HCT116 (cell line): ENCODE data around the gene ANGPT4. TPM values are rescaled to one million over a fixed set of nuclear protein-coding genes. Genes with fewer than 3 reads are reported as not detected.

Source experiments
- ATAC-seq: fragments of 200-7000 bp; cut with Tn5 transposase; 2 replicates; pipeline ENCODE4 v1.9.1; 2020; ENCODE audit warnings: mild to moderate bottlenecking, moderate library complexity
- BruUV-seq: library from RNA; stranded (reverse); fragments of 400-500 nt; replicated peaks from 2 replicates; lab custom pipeline; 2021; lab: Mats Ljungman, UMichigan
- CTCF ChIA-PET: fragments of 300-600 bp; sonication (Branson Sonifier 250); formaldehyde crosslinking; loops from one replicate; lab custom pipeline; 2021; ENCODE audit warnings: antibody characterized with exemption; lab: Charles Lee
- POLR2A ChIA-PET: fragments of 300-600, 350-600 bp; sonication (Branson Sonifier 250); formaldehyde crosslinking; loops from one replicate; lab custom pipeline; 2021; ENCODE audit warnings: antibody characterized with exemption; lab: Charles Lee
- RAD21 ChIA-PET, 2 experiments: fragments of 300-600 bp; sonication (Branson Sonifier 250); formaldehyde crosslinking; loops; one replicate each; lab custom pipeline; 2023; ENCODE audit warnings: low total read pairs in 2 of 2; ENCODE audit not compliant: uncharacterized antibody in 2 of 2, unreplicated experiment in 2 of 2, low non-redundant PET in 1 of 2; lab: Charles Lee
- DNase-seq: peaks from one replicate; pipeline ENCODE4 v3.0.0-alpha.2; 2010; ENCODE audit warnings: low read depth, low spot score
- H2AFZ ChIP-seq: fragments of 200-600 bp; shearing (Covaris generic), sonication (generic); 2 replicates; pipeline ENCODE4 v1.6.1; 2017; ENCODE audit warnings: low read depth, mixed run types, mixed read lengths, antibody characterized with exemption, low read length; ENCODE audit not compliant: poor library complexity, severe bottlenecking
- H3K27ac ChIP-seq: 2 replicates; pipeline ENCODE4 v1.5.1; 2012; ENCODE audit warnings: low read depth, low read length
- H3K27me3 ChIP-seq: fragments of 200-600 bp; sonication (generic); 2 replicates; pipeline ENCODE4 v1.6.1; 2016; ENCODE audit warnings: mixed run types, low read length, mixed read lengths; ENCODE audit not compliant: insufficient read depth
- H3K36me3 ChIP-seq, 2 experiments: fragments of 200-500 bp in 1 of 2; fragments of 200-600 bp in 1 of 2; sonication (Bioruptor generic) in 1 of 2; sonication (generic) in 1 of 2; 2 replicates each; pipeline versions ENCODE4 v1.5.1 to v1.6.1; 2014 to 2016; ENCODE audit warnings: low read length in 2 of 2, inconsistent platforms in 1 of 2, mixed read lengths in 1 of 2, mixed run types in 1 of 2; ENCODE audit not compliant: insufficient read depth in 2 of 2, control insufficient read depth in 1 of 2
- H3K4me1 ChIP-seq, 2 experiments: fragments of 200-600 bp in 1 of 2; sonication (generic) in 1 of 2; 2 replicates each; pipeline versions ENCODE4 v1.5.1 to v1.6.1; 2012 to 2017; ENCODE audit warnings: low read length in 2 of 2, inconsistent platforms in 1 of 2, mild to moderate bottlenecking in 1 of 2, mixed read lengths in 1 of 2, mixed run types in 1 of 2, moderate library complexity in 1 of 2; ENCODE audit not compliant: insufficient read depth in 2 of 2, control insufficient read depth in 1 of 2
- H3K4me2 ChIP-seq: fragments of 200-600 bp; sonication (generic); 2 replicates; pipeline ENCODE4 v1.6.1; 2017; ENCODE audit warnings: mixed run types, low read length, mixed read lengths
- H3K4me3 ChIP-seq, 2 experiments: fragments of 200-600 bp in 1 of 2; sonication (generic) in 1 of 2; replicated peaks in 1 of 2; 2 replicates each; pipeline ENCODE4 v1.5.1; 2011 to 2016; ENCODE audit warnings: low read length in 2 of 2, control low read depth in 1 of 2, low read depth in 1 of 2, mild to moderate bottlenecking in 1 of 2, mixed read lengths in 1 of 2, mixed run types in 1 of 2
- H3K79me2 ChIP-seq: fragments of 200-600 bp; sonication (generic); 2 replicates; pipeline ENCODE4 v1.6.1; 2017; ENCODE audit warnings: mild to moderate bottlenecking, mixed run types, low read length, moderate library complexity, mixed read lengths; ENCODE audit not compliant: insufficient read depth
- H3K9ac ChIP-seq: fragments of 200-600 bp; sonication (generic); 2 replicates; pipeline ENCODE4 v1.6.1; 2016; ENCODE audit warnings: low read length, mixed read lengths
- H3K9me2 ChIP-seq: fragments of 200-600 bp; sonication (generic), shearing (Covaris generic); 2 replicates; pipeline ENCODE4 v1.6.1; 2017; ENCODE audit warnings: mixed run types, mild to moderate bottlenecking, moderate library complexity; ENCODE audit not compliant: insufficient read depth
- H3K9me3 ChIP-seq, 2 experiments: fragments of 200-500 bp in 1 of 2; fragments of 200-600 bp in 1 of 2; sonication (Bioruptor generic) in 1 of 2; sonication (generic) in 1 of 2; 2 replicates each; pipeline ENCODE4 v1.6.1; 2014 to 2017; ENCODE audit warnings: low read length in 2 of 2, mixed read lengths in 2 of 2, inconsistent platforms in 1 of 2, low read depth in 1 of 2, mild to moderate bottlenecking in 1 of 2, mixed run types in 1 of 2, moderate library complexity in 1 of 2; ENCODE audit not compliant: control insufficient read depth in 1 of 2, insufficient read depth in 1 of 2
- H4K20me1 ChIP-seq: fragments of 200-600 bp; sonication (generic), shearing (Covaris generic); 2 replicates; pipeline ENCODE4 v1.6.1; 2017; ENCODE audit warnings: mixed run types, mild to moderate bottlenecking, moderate library complexity; ENCODE audit not compliant: insufficient read depth
- ATF3 ChIP-seq: IDR thresholded peaks from 2 replicates; pipeline ENCODE4 v1.6.1; 2012
- CBX3 ChIP-seq: IDR thresholded peaks from 2 replicates; pipeline ENCODE4 v1.6.1; 2012; ENCODE audit warnings: low read depth
- ELF1 ChIP-seq: IDR thresholded peaks from 2 replicates; pipeline ENCODE4 v1.6.1; 2012; ENCODE audit warnings: low read depth, borderline replicate concordance
- EZH2phosphoT487 ChIP-seq: fragments of 200-600 bp; IDR thresholded peaks from 2 replicates; pipeline ENCODE4 v1.6.1; 2018; ENCODE audit warnings: antibody characterized with exemption, borderline replicate concordance
- FOSL1 ChIP-seq: IDR thresholded peaks from 2 replicates; pipeline ENCODE4 v1.6.1; 2012; ENCODE audit warnings: low read depth
- JUND ChIP-seq: IDR thresholded peaks from 2 replicates; pipeline ENCODE4 v1.6.1; 2012
- POLR2A ChIP-seq: IDR thresholded peaks from 2 replicates; pipeline ENCODE4 v1.7.0; 2011; ENCODE audit warnings: borderline replicate concordance; ENCODE audit not compliant: insufficient read depth, insufficient read length; ENCODE audit errors: extremely low read depth
- POLR2AphosphoS5 ChIP-seq: IDR thresholded peaks from 2 replicates; pipeline ENCODE4 v1.6.1; 2011; ENCODE audit warnings: mild to moderate bottlenecking, low read depth, low read length, moderate library complexity
- RAD21 ChIP-seq: IDR thresholded peaks from 2 replicates; pipeline ENCODE4 v1.6.1; 2012; ENCODE audit warnings: low read depth, mild to moderate bottlenecking
- SIN3A ChIP-seq: IDR thresholded peaks from 2 replicates; pipeline ENCODE4 v1.6.1; 2012; ENCODE audit warnings: low read depth
- SP1 ChIP-seq: IDR thresholded peaks from 2 replicates; pipeline ENCODE4 v1.6.1; 2012; ENCODE audit warnings: low read depth
- SRF ChIP-seq: IDR thresholded peaks from 2 replicates; pipeline ENCODE4 v1.6.1; 2012; ENCODE audit warnings: low read depth
- TCF7L2 ChIP-seq: IDR thresholded peaks from 2 replicates; pipeline ENCODE4 v1.7.0; 2011; ENCODE audit warnings: borderline replicate concordance, inconsistent platforms; ENCODE audit not compliant: insufficient read depth, insufficient read length; ENCODE audit errors: extremely low read depth
- YY1 ChIP-seq: IDR thresholded peaks from 2 replicates; pipeline ENCODE4 v1.6.1; 2011; ENCODE audit warnings: low read length, low read depth, moderate library complexity, mild to moderate bottlenecking; ENCODE audit not compliant: insufficient replicate concordance; ENCODE audit errors: extremely low read depth
- ZBTB33 ChIP-seq: IDR thresholded peaks from 2 replicates; pipeline ENCODE4 v1.6.1; 2011; ENCODE audit warnings: mild to moderate bottlenecking, low read length, moderate library complexity; ENCODE audit not compliant: insufficient replicate concordance; ENCODE audit errors: extremely low read depth
- ZFX ChIP-seq: fragments of 450-650 bp; IDR thresholded peaks from 2 replicates; pipeline ENCODE4 v1.6.1; 2017
- ZNF274 ChIP-seq: fragments of 200-500 bp; sonication (Bioruptor generic); IDR thresholded peaks from 2 replicates; pipeline ENCODE4 v1.6.1; 2014; ENCODE audit warnings: mild to moderate bottlenecking, low read depth, low read length, inconsistent platforms
- intact Hi-C: fragments of 100-400 bp; cut with micrococcal nuclease; formaldehyde crosslinking; loops from 2 replicates; pipeline ENCODE4 v1.10.0; 2022
- total RNA-seq: library from RNA; stranded (reverse); gene quantifications from one replicate; pipeline ENCODE4 v1.2.1, GENCODE V29; 2021; ENCODE audit not compliant: unreplicated experiment
- TF ChIP-seq, protein P1 (sequence below), 3 experiments: fragments of 200-600 bp in 1 of 3; sonication (generic) in 1 of 3; IDR thresholded peaks in 2 of 3; conservative IDR thresholded peaks in 1 of 3; 2 replicates each; pipeline ENCODE4 v1.5.1; 2012 to 2017; ENCODE audit warnings: low read depth in 2 of 3, low read length in 2 of 3, antibody characterized with exemption in 1 of 3, borderline replicate concordance in 1 of 3, control low read depth in 1 of 3, mild to moderate bottlenecking in 1 of 3, mixed read lengths in 1 of 3, mixed run types in 1 of 3, moderate library complexity in 1 of 3; ENCODE audit not compliant: insufficient read depth in 1 of 3
- TF ChIP-seq, protein P2 (sequence below): IDR thresholded peaks from 2 replicates; pipeline ENCODE4 v1.6.1; 2012
- TF ChIP-seq, protein P3 (sequence below): IDR thresholded peaks from 2 replicates; pipeline ENCODE4 v1.6.1; 2012; ENCODE audit warnings: low read depth

The ANGPT4 gene
- total RNA-seq, 1 experiment from 2014 or later = not detected

GRCh38 chr20:944148-944547 is 28.0 kb upstream of the ANGPT4 start:
- Histone ChIP-seq H4K20me1 (no peaks in the 10 kb centered on the region), H3K9ac (no peak overlapping the region), H3K27me3 (no peaks in the 10 kb centered on the region; the same call in 1 of the 2 replicates), H3K4me3 (no peak overlapping the region), H3K9me3 (no peaks in the 10 kb centered on the region), H2AFZ (no peak overlapping the region), H3K9me2 (no peaks in the 10 kb centered on the region), H3K79me2 (no peaks in the 10 kb centered on the region), H3K4me2 (no peak overlapping the region), H3K27ac (no peak overlapping the region), H3K4me1 (no peaks in the 10 kb centered on the region), H3K36me3 (no peaks in the 10 kb centered on the region)
- RAD21 ChIA-PET = no interaction called here
- ATAC-seq (no peak), DNase-seq (no peak)
- BruUV-seq = no TSS peak
- CTCF ChIA-PET = no interaction called here
- POLR2A ChIA-PET = no interaction called here
- TF ChIP-seq SIN3A = no peak
- TF ChIP-seq SP1 = no peak
- no peak for TF ChIP-seq POLR2A
- TF ChIP-seq, protein P1, sequence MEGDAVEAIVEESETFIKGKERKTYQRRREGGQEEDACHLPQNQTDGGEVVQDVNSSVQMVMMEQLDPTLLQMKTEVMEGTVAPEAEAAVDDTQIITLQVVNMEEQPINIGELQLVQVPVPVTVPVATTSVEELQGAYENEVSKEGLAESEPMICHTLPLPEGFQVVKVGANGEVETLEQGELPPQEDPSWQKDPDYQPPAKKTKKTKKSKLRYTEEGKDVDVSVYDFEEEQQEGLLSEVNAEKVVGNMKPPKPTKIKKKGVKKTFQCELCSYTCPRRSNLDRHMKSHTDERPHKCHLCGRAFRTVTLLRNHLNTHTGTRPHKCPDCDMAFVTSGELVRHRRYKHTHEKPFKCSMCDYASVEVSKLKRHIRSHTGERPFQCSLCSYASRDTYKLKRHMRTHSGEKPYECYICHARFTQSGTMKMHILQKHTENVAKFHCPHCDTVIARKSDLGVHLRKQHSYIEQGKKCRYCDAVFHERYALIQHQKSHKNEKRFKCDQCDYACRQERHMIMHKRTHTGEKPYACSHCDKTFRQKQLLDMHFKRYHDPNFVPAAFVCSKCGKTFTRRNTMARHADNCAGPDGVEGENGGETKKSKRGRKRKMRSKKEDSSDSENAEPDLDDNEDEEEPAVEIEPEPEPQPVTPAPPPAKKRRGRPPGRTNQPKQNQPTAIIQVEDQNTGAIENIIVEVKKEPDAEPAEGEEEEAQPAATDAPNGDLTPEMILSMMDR (IDR thresholded peaks at IDR 0.05 in 2 of 3, conservative IDR thresholded peaks at IDR 0.05 in 1 of 3; ENCODE audit: borderline replicate concordance in 1 of 3, insufficient read depth in 1 of 3, low read depth in 2 of 3, low read length in 2 of 3) = no peak
- no peak for TF ChIP-seq ELF1
- no peak for TF ChIP-seq SRF
- no peak for TF ChIP-seq EZH2phosphoT487
- TF ChIP-seq ZBTB33 = no peak
- TF ChIP-seq CBX3 = no peak
- no peak for TF ChIP-seq ATF3
- TF ChIP-seq, protein P2, sequence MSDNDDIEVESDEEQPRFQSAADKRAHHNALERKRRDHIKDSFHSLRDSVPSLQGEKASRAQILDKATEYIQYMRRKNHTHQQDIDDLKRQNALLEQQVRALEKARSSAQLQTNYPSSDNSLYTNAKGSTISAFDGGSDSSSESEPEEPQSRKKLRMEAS = no peak
- TF ChIP-seq, protein P3, sequence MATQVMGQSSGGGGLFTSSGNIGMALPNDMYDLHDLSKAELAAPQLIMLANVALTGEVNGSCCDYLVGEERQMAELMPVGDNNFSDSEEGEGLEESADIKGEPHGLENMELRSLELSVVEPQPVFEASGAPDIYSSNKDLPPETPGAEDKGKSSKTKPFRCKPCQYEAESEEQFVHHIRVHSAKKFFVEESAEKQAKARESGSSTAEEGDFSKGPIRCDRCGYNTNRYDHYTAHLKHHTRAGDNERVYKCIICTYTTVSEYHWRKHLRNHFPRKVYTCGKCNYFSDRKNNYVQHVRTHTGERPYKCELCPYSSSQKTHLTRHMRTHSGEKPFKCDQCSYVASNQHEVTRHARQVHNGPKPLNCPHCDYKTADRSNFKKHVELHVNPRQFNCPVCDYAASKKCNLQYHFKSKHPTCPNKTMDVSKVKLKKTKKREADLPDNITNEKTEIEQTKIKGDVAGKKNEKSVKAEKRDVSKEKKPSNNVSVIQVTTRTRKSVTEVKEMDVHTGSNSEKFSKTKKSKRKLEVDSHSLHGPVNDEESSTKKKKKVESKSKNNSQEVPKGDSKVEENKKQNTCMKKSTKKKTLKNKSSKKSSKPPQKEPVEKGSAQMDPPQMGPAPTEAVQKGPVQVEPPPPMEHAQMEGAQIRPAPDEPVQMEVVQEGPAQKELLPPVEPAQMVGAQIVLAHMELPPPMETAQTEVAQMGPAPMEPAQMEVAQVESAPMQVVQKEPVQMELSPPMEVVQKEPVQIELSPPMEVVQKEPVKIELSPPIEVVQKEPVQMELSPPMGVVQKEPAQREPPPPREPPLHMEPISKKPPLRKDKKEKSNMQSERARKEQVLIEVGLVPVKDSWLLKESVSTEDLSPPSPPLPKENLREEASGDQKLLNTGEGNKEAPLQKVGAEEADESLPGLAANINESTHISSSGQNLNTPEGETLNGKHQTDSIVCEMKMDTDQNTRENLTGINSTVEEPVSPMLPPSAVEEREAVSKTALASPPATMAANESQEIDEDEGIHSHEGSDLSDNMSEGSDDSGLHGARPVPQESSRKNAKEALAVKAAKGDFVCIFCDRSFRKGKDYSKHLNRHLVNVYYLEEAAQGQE = no peak
- TF ChIP-seq JUND = no peak
- no peak for TF ChIP-seq FOSL1
- no peak for TF ChIP-seq TCF7L2
- no peak for TF ChIP-seq YY1
- no peak for TF ChIP-seq POLR2AphosphoS5
- TF ChIP-seq ZNF274 = no peak
- TF ChIP-seq RAD21 = no peak
- no peak for TF ChIP-seq ZFX
- intact Hi-C loops = no loop called here
